Activated T-cell treated with anti-CD3 and anti-CD28 coated beads, Interleukin-2, amount 50 U/mL, for 4 hours (primary cell): Measurements from ENCODE around the gene PMEPA1. TPM values are rescaled to one million over a fixed set of nuclear protein-coding genes. Genes with fewer than 3 reads are reported as not detected.

ENCODE experiments used
- ATAC-seq, 2 donors: fragments of 200-7000 bp; cut with Tn5 transposase; one replicate each; pipeline ENCODE4 v1.10.0; 2021
- DNase-seq: peaks from one replicate; pipeline ENCODE4 v3.0.0-alpha.2; 2020
- H3K27me3 Mint-ChIP-seq: one replicate; pipeline ENCODE4 v1.8.0; 2021; ENCODE audit warnings: low read depth, mixed read lengths
- H3K36me3 Mint-ChIP-seq: one replicate; pipeline ENCODE4 v1.8.0; 2022; ENCODE audit warnings: mixed read lengths; ENCODE audit not compliant: insufficient read depth
- H3K4me1 Mint-ChIP-seq: one replicate; pipeline ENCODE4 v1.8.0; 2021; ENCODE audit warnings: low read depth, mixed read lengths
- H3K4me3 Mint-ChIP-seq: one replicate; pipeline ENCODE4 v1.8.0; 2021; ENCODE audit warnings: mild to moderate bottlenecking, moderate library complexity, mixed read lengths
- H3K9me3 Mint-ChIP-seq: one replicate; pipeline ENCODE4 v1.8.0; 2021; ENCODE audit warnings: mixed read lengths
- total RNA-seq, 3 donors: library from RNA; stranded (reverse); gene quantifications; one replicate each; pipeline ENCODE4 v1.2.1, GENCODE V29; 2021

Gene PMEPA1
- total RNA-seq, 3 donors from 2014 or later = 4.3 to 7.4 (median 5.6) TPM

- Mint-ChIP-seq H3K4me1 (peaks cover 48% of the 10 kb centered on the region), H3K4me3 (peak overlapping the region; percentile 63)
These were observed 11.5 kb downstream of the PMEPA1 start for GRCh38 chr20:57698116-57698866.

GRCh38 chr20:57697543-57697942 lies 12.3 kb downstream of the PMEPA1 start:
- Mint-ChIP-seq H3K27me3 (peaks cover 2% of the 10 kb centered on the region), H3K4me1 (peaks cover 45% of the 10 kb centered on the region), H3K36me3 (peaks cover 2% of the 10 kb centered on the region), H3K9me3 (no peaks in the 10 kb centered on the region), H3K4me3 (no peak overlapping the region)
- ATAC-seq (no peak), DNase-seq (no peak)

More at GRCh38 chr20:57698116-57698866, 11.5 kb downstream of the PMEPA1 start:
- DNase-seq = peak; percentile 61
- peaks cover 2% of the 10 kb centered on the region for H3K36me3 Mint-ChIP-seq
- H3K27me3 Mint-ChIP-seq = peaks cover 2% of the 10 kb centered on the region
- H3K9me3 Mint-ChIP-seq = no peaks in the 10 kb centered on the region
- ATAC-seq = peak; percentile 98 to 99

GRCh38 chr20:57696401-57696961 lies 13.3 kb downstream of the PMEPA1 start:
- no peak for ATAC-seq
- no peak for DNase-seq
- peaks cover 39% of the 10 kb centered on the region for H3K4me1 Mint-ChIP-seq
- H3K9me3 Mint-ChIP-seq = no peaks in the 10 kb centered on the region
- H3K27me3 Mint-ChIP-seq = peaks cover 2% of the 10 kb centered on the region
- H3K4me3 Mint-ChIP-seq = no peak overlapping the region
- peaks cover 2% of the 10 kb centered on the region for H3K36me3 Mint-ChIP-seq

GRCh38 chr20:57695940-57696339 lies 13.9 kb downstream of the PMEPA1 start:
- H3K4me3 Mint-ChIP-seq = no peak overlapping the region
- H3K36me3 Mint-ChIP-seq = no peaks in the 10 kb centered on the region
- ATAC-seq = no peak
- H3K27me3 Mint-ChIP-seq = no peaks in the 10 kb centered on the region
- peaks cover 39% of the 10 kb centered on the region for H3K4me1 Mint-ChIP-seq
- no peak for DNase-seq
- no peaks in the 10 kb centered on the region for H3K9me3 Mint-ChIP-seq

- Mint-ChIP-seq H3K27me3 (no peaks in the 10 kb centered on the region), H3K4me1 (peaks cover 39% of the 10 kb centered on the region), H3K4me3 (no peak overlapping the region), H3K36me3 (no peaks in the 10 kb centered on the region), H3K9me3 (no peaks in the 10 kb centered on the region)
- ATAC-seq = no peak
- peak; percentile 18 for DNase-seq
These were observed 14.8 kb downstream of the PMEPA1 start for GRCh38 chr20:57695012-57695411.

- H3K9me3 Mint-ChIP-seq = no peaks in the 10 kb centered on the region
- ATAC-seq (no peak), DNase-seq (no peak)
- no peaks in the 10 kb centered on the region for H3K27me3 Mint-ChIP-seq
- no peaks in the 10 kb centered on the region for H3K36me3 Mint-ChIP-seq
- peaks cover 36% of the 10 kb centered on the region for H3K4me1 Mint-ChIP-seq
- H3K4me3 Mint-ChIP-seq = no peak overlapping the region
These were observed 15.3 kb downstream of the PMEPA1 start for GRCh38 chr20:57694481-57694880.

- H3K4me1 Mint-ChIP-seq = peaks cover 30% of the 10 kb centered on the region
- ATAC-seq (no peak), DNase-seq (no peak)
- H3K27me3 Mint-ChIP-seq = no peaks in the 10 kb centered on the region
- no peaks in the 10 kb centered on the region for H3K36me3 Mint-ChIP-seq
- no peaks in the 10 kb centered on the region for H3K9me3 Mint-ChIP-seq
- H3K4me3 Mint-ChIP-seq = no peak overlapping the region
These were observed 16.0 kb downstream of the PMEPA1 start for GRCh38 chr20:57693670-57694329.

GRCh38 chr20:57693002-57693582 lies 16.7 kb downstream of the PMEPA1 start:
- H3K9me3 Mint-ChIP-seq = no peaks in the 10 kb centered on the region
- peaks cover 22% of the 10 kb centered on the region for H3K4me1 Mint-ChIP-seq
- DNase-seq = no peak
- no peak for ATAC-seq
- no peaks in the 10 kb centered on the region for H3K27me3 Mint-ChIP-seq
- no peaks in the 10 kb centered on the region for H3K36me3 Mint-ChIP-seq
- no peak overlapping the region for H3K4me3 Mint-ChIP-seq

- Mint-ChIP-seq H3K27me3 (no peaks in the 10 kb centered on the region), H3K36me3 (no peaks in the 10 kb centered on the region), H3K4me1 (peaks cover 16% of the 10 kb centered on the region), H3K9me3 (no peaks in the 10 kb centered on the region), H3K4me3 (no peak overlapping the region)
- DNase-seq (no peak), ATAC-seq (no peak)
These were observed 17.4 kb downstream of the PMEPA1 start for GRCh38 chr20:57692393-57692792.

- no peak overlapping the region for H3K4me3 Mint-ChIP-seq
- H3K4me1 Mint-ChIP-seq = peaks cover 18% of the 10 kb centered on the region
- no peak for DNase-seq
- no peak for ATAC-seq
- no peaks in the 10 kb centered on the region for H3K27me3 Mint-ChIP-seq
- peaks cover 3% of the 10 kb centered on the region for H3K36me3 Mint-ChIP-seq
- no peaks in the 10 kb centered on the region for H3K9me3 Mint-ChIP-seq
These were observed 18.1 kb downstream of the PMEPA1 start for GRCh38 chr20:57691699-57692098.

GRCh38 chr20:57690525-57690924 lies 19.3 kb downstream of the PMEPA1 start:
- Mint-ChIP-seq H3K4me1 (peaks cover 18% of the 10 kb centered on the region), H3K4me3 (no peak overlapping the region), H3K27me3 (no peaks in the 10 kb centered on the region), H3K9me3 (no peaks in the 10 kb centered on the region), H3K36me3 (peaks cover 3% of the 10 kb centered on the region)
- ATAC-seq = no peak
- DNase-seq = no peak

- no peak for ATAC-seq
- peaks cover 3% of the 10 kb centered on the region for H3K36me3 Mint-ChIP-seq
- DNase-seq = no peak
- H3K9me3 Mint-ChIP-seq = no peaks in the 10 kb centered on the region
- peaks cover 14% of the 10 kb centered on the region for H3K4me1 Mint-ChIP-seq
- no peaks in the 10 kb centered on the region for H3K27me3 Mint-ChIP-seq
- H3K4me3 Mint-ChIP-seq = no peak overlapping the region
These were observed 19.9 kb downstream of the PMEPA1 start for GRCh38 chr20:57689745-57690481.

- no peaks in the 10 kb centered on the region for H3K9me3 Mint-ChIP-seq
- no peaks in the 10 kb centered on the region for H3K27me3 Mint-ChIP-seq
- DNase-seq (no peak), ATAC-seq (no peak)
- H3K36me3 Mint-ChIP-seq = peaks cover 3% of the 10 kb centered on the region
- H3K4me1 Mint-ChIP-seq = peaks cover 9% of the 10 kb centered on the region
- no peak overlapping the region for H3K4me3 Mint-ChIP-seq
These were observed 21.0 kb downstream of the PMEPA1 start for GRCh38 chr20:57688864-57689263.

- no peaks in the 10 kb centered on the region for H3K9me3 Mint-ChIP-seq
- ATAC-seq = no peak
- peaks cover 3% of the 10 kb centered on the region for H3K36me3 Mint-ChIP-seq
- no peaks in the 10 kb centered on the region for H3K27me3 Mint-ChIP-seq
- DNase-seq = no peak
- H3K4me1 Mint-ChIP-seq = peaks cover 6% of the 10 kb centered on the region
- H3K4me3 Mint-ChIP-seq = no peak overlapping the region
These were observed 21.5 kb downstream of the PMEPA1 start for GRCh38 chr20:57688295-57688694.
